GM12875 (cell line): ENCODE measurements around the gene CHTF18.

Experiments
- H3K4me3 ChIP-seq: one replicate; pipeline ENCODE4 v1.5.1; 2011; ENCODE audit warnings: low read depth, low read length, control low read depth
- TF ChIP-seq, protein P1 (sequence below): IDR thresholded peaks from 2 replicates; pipeline ENCODE4 v1.5.1; 2011; ENCODE audit warnings: low read depth, mild to moderate bottlenecking, control low read depth, inconsistent platforms, low read length, moderate library complexity, borderline replicate concordance; ENCODE audit not compliant: insufficient read depth

CHTF18 gene

DNA sequence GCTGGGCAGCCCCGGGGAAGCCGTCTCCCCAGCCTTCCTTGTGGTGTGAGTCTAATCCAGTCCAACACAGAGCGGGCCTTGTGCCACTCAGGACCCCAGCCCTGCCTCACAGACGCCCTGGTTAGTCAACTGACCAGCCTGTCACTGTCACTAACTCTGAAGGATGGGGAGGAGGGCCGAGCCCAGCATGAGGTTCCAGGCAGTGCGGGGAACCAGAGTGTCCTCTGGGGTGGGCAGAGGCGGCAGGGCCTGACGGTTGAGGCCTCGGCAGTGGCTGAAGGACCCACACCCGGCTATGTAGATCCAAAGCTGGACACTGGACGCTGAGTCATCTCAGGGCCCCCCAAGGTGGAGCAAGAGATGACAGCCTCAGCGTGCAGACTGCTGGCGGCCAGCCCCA, 8.9 kb upstream of the CHTF18 start:
- TF ChIP-seq, protein P1, sequence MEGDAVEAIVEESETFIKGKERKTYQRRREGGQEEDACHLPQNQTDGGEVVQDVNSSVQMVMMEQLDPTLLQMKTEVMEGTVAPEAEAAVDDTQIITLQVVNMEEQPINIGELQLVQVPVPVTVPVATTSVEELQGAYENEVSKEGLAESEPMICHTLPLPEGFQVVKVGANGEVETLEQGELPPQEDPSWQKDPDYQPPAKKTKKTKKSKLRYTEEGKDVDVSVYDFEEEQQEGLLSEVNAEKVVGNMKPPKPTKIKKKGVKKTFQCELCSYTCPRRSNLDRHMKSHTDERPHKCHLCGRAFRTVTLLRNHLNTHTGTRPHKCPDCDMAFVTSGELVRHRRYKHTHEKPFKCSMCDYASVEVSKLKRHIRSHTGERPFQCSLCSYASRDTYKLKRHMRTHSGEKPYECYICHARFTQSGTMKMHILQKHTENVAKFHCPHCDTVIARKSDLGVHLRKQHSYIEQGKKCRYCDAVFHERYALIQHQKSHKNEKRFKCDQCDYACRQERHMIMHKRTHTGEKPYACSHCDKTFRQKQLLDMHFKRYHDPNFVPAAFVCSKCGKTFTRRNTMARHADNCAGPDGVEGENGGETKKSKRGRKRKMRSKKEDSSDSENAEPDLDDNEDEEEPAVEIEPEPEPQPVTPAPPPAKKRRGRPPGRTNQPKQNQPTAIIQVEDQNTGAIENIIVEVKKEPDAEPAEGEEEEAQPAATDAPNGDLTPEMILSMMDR, result no peak
- no peak overlapping the region for H3K4me3 ChIP-seq

DNA sequence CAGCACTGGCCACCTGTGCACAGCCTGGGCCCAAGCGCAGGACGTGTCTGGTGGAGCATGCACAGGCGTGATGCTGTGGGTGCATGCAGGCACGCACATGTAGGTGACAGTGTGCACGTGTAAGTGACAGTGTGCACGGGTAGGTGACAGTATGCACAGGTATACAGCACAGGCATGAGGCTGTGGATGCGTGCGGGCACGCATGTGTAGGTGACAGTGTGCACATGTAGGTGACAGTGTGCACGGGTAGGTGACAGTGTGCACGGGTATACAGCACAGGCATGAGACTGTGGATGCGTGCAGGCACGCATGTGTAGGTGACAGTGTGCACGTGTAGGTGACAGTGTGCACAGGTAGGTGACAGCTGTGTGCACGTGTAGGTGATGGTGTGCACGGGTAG, 8.1 kb upstream of the CHTF18 start:
- H3K4me3 ChIP-seq, result no peak overlapping the region
- TF ChIP-seq, protein P1, result no peak

DNA sequence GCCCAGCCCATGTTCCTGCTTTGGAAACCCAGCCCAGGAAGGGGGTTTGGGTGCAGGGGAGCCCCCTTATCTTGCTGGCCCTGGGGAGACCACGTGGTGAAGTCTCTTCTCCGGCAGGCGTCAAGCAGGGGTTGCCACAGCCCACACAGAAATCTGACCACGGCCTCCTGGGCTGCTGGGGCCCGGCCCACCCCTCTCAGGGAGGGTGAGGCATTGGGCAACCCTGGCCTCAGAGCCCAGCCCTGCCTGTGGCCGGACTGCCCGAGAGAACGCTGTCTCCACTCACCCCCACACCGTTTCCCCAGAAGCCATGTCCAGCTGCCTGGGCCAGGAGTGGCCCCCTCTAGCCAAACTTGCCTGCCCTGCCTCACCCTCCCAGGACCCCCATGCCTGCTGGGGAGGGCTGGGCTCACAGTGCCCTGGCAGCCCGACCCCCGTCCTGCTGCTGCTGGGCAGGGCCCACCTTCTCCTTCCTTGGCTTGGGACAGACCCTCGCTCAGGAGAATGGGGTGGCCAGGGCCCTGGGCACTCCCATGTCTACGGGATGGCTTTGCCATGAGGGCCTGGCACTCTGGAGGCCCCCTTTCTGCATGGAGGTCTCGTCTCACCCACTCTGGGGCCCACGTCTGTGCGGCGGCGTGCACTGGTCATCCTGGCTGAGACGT, 6.9 kb upstream of the CHTF18 start:
- H3K4me3 ChIP-seq, result no peak overlapping the region
- TF ChIP-seq, protein P1, result no peak

DNA sequence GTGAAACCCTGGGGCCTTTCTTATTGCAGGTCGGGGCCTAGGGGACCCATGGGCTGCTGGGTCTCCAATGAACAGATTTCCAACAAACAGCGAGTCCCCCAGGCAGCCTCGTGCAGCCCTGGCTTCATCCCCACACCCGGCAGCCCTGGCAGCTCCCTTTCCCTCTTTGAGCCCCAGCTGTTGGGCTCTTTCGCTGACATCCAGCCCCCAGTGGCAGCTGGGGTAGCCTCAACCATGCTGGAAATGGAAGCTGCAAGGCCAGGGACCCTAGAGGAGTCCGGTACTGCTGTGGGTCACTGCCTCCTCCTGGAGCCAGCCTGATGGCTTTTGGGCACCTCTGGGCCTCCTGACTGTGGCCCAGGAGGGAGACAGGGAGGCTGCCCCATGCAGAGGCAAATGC, 6.2 kb upstream of the CHTF18 start:
- no peak overlapping the region for H3K4me3 ChIP-seq
- TF ChIP-seq, protein P1, result no peak

DNA sequence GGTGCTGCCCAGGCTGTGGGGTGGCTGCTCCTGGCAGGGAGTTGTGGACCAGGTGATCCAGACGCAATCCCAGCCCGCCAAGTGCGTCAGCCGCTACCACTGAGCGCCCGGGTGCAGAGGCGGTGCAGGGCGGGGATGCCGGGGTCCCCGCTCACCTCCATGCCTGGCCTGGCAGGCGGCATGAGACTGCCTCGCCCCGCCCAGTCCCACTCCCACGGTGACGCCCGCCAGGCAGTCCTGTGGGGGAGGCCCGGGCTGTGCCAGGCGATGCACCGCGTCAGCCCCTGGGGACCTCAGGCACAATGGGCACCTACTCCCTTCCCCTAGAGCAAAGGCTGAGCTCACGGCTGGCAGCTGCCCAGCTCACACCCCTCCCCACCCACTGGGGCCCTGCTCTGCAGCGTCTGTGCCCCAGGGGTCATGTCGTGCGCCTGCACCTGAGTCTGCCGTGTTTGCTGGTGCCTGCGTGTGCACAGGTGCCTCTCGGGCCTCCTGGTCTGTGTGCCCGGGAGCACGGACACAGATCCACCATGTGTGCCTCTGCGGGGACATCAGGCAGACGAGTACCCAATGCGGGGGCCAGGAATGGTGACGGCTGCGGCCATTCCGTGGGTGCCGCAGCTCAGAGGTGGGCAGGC, 5.5 kb upstream of the CHTF18 start:
- no peak overlapping the region for H3K4me3 ChIP-seq

DNA sequence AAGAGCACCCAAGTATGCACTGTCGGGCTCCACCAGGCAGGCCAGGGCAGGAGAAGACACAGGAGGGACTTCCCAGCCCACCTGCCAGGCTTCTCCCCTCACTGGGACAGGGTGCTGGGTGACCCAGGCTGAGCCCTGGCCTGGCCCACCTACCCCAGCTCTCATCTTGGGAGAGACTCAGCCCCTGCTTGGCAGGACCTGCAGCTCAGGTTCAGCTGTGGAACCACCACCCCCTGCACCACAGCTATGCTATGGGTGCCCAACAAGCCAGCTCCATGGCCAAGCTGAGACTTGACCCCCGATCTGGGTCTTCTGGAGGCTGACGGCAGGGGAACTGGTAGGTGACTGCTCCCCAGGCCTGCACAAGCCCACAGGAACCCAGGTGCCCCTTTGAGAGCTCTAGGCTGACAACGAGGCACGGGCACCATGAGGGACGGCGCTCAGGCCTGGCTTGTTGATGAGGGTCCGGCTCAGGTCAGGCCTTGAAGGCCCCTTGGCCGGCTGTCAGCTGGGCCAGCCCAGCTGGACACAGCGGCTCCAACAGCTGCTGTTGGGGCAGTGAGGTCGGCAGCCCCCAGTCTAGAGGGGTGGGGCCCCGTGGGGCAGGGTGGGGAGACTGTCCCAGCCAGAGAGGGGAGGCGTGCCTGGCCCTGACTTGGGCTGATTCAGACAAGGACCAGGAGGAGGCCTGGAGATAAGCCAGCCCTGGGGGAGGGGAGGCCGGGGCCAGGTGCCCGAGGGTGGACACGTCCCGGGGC, 4.8 kb upstream of the CHTF18 start:
- TF ChIP-seq, protein P1, result no peak
- H3K4me3 ChIP-seq, result no peak overlapping the region

More for the DNA sequence above, 5.5 kb upstream of the CHTF18 start:
- TF ChIP-seq, protein P1, result no peak
